Measurements from ENCODE around the gene RPL41.
A peak's percentile ranks its signal among the peaks of the same experiment; 100 is the strongest.

RPL41 gene

DNA sequence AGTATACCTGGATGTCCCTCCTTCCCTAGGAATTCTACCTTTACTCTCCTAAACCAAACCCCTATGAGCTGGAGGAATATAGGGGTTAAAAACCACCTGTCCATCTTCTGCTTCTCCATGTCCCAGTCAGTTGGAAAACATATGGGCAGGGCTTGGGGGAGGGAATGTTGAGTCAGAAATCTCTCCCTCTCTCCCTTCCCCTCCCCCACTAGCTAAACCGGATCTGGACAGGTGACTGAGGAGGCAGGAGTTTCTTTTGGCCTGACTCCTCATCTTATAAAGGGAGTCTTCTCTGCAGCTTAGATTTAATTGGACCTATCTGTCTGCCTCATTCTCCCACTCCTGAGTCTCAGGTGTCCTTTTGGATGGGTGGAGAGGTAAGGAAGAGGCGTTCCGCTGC lies 30.3 kb upstream of the RPL41 start:
- no peak for DNase-seq (ENCODE audit: low spot score)
- Mint-ChIP-seq H3K27ac (no peak overlapping the region), H3K27me3 (ENCODE audit: low read depth) (peaks cover 31% of the 10 kb centered on the region), H3K9me3 (no peaks in the 10 kb centered on the region), H3K36me3 (ENCODE audit: low read depth) (no peaks in the 10 kb centered on the region), H3K4me1 (ENCODE audit: low read depth) (peaks cover 5% of the 10 kb centered on the region), H3K4me3 (no peak overlapping the region)

DNA sequence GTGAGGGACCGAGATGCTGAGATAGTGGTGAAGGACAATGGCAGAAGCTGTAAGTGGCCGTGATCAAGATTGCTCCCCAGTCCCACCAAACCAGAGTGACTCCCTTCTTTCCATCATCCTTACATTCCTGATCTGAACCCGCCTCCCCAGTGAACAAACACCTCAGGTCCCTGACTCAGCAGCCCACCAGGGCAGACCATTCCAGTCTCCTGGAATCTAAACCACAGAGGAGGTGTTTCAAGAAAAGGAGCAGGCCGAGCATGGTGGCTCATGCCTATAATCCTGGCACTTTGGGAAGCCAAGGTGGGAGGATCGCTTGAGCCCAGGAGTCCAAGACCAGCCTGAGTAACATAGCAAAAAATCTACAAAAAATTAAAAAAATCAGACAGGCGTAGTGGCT lies 29.8 kb upstream of the RPL41 start:
- no peak overlapping the region for H3K4me3 Mint-ChIP-seq
- no peaks in the 10 kb centered on the region for H3K36me3 Mint-ChIP-seq (ENCODE audit: low read depth)
- H3K9me3 Mint-ChIP-seq = no peaks in the 10 kb centered on the region
- H3K4me1 Mint-ChIP-seq (ENCODE audit: low read depth) = peaks cover 5% of the 10 kb centered on the region
- no peak for DNase-seq (ENCODE audit: low spot score)
- peaks cover 26% of the 10 kb centered on the region for H3K27me3 Mint-ChIP-seq (ENCODE audit: low read depth)
- no peak overlapping the region for H3K27ac Mint-ChIP-seq

DNA sequence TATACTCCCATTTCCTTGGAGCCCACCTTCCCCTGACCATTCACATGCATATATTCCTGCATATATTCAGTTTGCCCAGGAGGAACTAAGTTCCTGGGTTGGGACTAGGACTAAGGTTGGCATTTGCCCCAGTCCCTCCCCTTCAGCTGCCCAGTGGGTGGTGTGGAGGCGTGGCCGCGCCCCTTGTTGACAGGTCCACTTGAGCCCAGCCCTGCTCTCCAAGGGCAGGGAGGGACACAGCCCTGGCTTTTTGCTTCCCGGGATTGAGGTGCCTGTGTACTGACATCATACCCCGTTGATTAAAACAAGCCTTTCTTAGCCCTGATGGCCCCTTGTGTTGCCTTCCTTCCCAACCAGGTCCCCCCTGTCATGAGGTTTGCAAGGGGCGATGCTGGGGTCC lies 29.2 kb upstream of the RPL41 start:
- Mint-ChIP-seq H3K9me3 (no peaks in the 10 kb centered on the region), H3K27me3 (ENCODE audit: low read depth) (peaks cover 20% of the 10 kb centered on the region), H3K4me1 (ENCODE audit: low read depth) (peaks cover 5% of the 10 kb centered on the region), H3K36me3 (ENCODE audit: low read depth) (no peaks in the 10 kb centered on the region), H3K4me3 (no peak overlapping the region), H3K27ac (no peak overlapping the region)
- DNase-seq (ENCODE audit: low spot score) = no peak

DNA sequence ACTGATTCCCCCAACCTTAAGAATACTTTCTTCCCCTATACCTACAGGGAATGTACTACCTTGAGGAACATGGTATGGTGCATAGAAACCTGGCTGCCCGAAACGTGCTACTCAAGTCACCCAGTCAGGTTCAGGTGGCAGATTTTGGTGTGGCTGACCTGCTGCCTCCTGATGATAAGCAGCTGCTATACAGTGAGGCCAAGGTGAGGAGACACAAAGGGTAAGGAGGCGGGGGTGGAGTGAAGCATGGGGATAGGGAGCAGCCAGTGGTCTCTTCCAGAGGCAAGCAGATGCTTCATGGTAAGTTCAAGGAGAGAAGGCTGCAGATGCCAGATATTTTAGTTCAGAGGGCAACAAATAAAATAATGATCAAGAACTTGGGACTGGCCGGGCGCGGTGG lies 18.7 kb upstream of the RPL41 start:
- Mint-ChIP-seq H3K36me3 (ENCODE audit: low read depth) (no peaks in the 10 kb centered on the region), H3K4me3 (no peak overlapping the region), H3K27me3 (ENCODE audit: low read depth) (peaks cover 26% of the 10 kb centered on the region), H3K4me1 (ENCODE audit: low read depth) (peaks cover 13% of the 10 kb centered on the region), H3K27ac (no peak overlapping the region), H3K9me3 (no peaks in the 10 kb centered on the region)
- no peak for DNase-seq (ENCODE audit: low spot score)

DNA sequence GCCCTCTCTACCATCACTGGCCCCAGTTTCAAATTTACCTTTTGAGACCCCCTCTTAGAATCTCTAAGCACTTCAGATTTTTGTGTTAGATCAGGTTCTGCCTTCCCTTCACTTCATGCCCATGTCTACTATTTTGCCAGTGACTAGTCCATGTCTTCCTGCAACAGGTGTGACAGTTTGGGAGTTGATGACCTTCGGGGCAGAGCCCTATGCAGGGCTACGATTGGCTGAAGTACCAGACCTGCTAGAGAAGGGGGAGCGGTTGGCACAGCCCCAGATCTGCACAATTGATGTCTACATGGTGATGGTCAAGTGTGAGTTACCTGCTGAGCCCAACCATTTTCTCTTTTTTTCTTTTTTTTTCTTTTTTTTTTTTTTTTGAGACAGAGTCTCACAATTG lies 17.8 kb upstream of the RPL41 start:
- H3K27ac Mint-ChIP-seq = no peak overlapping the region
- no peak overlapping the region for H3K4me3 Mint-ChIP-seq

DNA sequence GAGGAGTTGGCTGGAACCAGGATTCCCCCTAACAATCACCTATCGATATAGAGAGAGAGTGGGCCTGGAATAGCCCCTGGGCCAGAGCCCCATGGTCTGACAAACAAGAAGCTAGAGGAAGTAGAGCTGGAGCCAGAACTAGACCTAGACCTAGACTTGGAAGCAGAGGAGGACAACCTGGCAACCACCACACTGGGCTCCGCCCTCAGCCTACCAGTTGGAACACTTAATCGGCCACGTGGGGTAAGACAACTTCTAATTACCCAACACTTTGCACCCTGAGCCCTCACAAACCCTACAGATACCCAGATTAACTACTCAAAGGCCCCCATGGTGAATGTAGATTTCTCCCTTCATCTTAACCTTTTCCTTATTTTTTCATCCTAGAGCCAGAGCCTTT lies 16.6 kb upstream of the RPL41 start:
- Mint-ChIP-seq H3K4me3 (no peak overlapping the region), H3K4me1 (ENCODE audit: low read depth) (peaks cover 26% of the 10 kb centered on the region), H3K27ac (no peak overlapping the region), H3K9me3 (no peaks in the 10 kb centered on the region), H3K36me3 (ENCODE audit: low read depth) (peaks cover 4% of the 10 kb centered on the region), H3K27me3 (ENCODE audit: low read depth) (peaks cover 21% of the 10 kb centered on the region)
- DNase-seq (ENCODE audit: low spot score) = no peak

More for the DNA sequence above, 17.8 kb upstream of the RPL41 start:
- H3K9me3 Mint-ChIP-seq = no peaks in the 10 kb centered on the region
- no peak for DNase-seq (ENCODE audit: low spot score)
- H3K4me1 Mint-ChIP-seq (ENCODE audit: low read depth) = peaks cover 22% of the 10 kb centered on the region
- no peaks in the 10 kb centered on the region for H3K36me3 Mint-ChIP-seq (ENCODE audit: low read depth)
- peaks cover 21% of the 10 kb centered on the region for H3K27me3 Mint-ChIP-seq (ENCODE audit: low read depth)

DNA sequence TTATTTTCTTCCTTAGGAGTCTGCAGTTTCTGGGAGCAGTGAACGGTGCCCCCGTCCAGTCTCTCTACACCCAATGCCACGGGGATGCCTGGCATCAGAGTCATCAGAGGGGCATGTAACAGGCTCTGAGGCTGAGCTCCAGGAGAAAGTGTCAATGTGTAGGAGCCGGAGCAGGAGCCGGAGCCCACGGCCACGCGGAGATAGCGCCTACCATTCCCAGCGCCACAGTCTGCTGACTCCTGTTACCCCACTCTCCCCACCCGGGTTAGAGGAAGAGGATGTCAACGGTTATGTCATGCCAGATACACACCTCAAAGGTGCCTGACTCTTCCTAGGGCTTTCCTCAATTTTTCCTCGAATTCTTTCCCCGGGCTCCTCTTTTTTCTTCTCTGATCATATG lies 15.4 kb upstream of the RPL41 start:
- H3K36me3 Mint-ChIP-seq (ENCODE audit: low read depth) = peaks cover 12% of the 10 kb centered on the region
- no peak overlapping the region for H3K4me3 Mint-ChIP-seq
- peaks cover 33% of the 10 kb centered on the region for H3K4me1 Mint-ChIP-seq (ENCODE audit: low read depth)
- H3K27me3 Mint-ChIP-seq (ENCODE audit: low read depth) = peaks cover 12% of the 10 kb centered on the region
- no peaks in the 10 kb centered on the region for H3K9me3 Mint-ChIP-seq
- H3K27ac Mint-ChIP-seq = peak overlapping the region; percentile 34
- no peak for DNase-seq (ENCODE audit: low spot score)

DNA sequence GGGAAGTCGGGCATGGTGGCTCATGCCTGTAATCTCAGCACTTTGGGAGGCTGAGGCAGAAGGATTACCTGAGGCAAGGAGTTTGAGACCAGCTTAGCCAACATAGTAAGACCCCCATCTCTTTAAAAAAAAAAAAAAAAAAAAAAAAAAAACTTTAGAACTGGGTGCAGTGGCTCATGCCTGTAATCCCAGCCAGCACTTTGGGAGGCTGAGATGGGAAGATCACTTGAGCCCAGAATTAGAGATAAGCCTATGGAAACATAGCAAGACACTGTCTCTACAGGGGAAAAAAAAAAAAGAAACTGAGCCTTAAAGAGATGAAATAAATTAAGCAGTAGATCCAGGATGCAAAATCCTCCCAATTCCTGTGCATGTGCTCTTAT lies 13.8 kb upstream of the RPL41 start:
- H3K36me3 Mint-ChIP-seq (ENCODE audit: low read depth) = peaks cover 26% of the 10 kb centered on the region
- peak overlapping the region; percentile 99 for H3K4me3 Mint-ChIP-seq
- H3K27me3 Mint-ChIP-seq (ENCODE audit: low read depth) = peaks cover 2% of the 10 kb centered on the region
- peak overlapping the region; percentile 93 for H3K27ac Mint-ChIP-seq
- peaks cover 45% of the 10 kb centered on the region for H3K4me1 Mint-ChIP-seq (ENCODE audit: low read depth)
- DNase-seq (ENCODE audit: low spot score) = no peak
- H3K9me3 Mint-ChIP-seq = no peaks in the 10 kb centered on the region

DNA sequence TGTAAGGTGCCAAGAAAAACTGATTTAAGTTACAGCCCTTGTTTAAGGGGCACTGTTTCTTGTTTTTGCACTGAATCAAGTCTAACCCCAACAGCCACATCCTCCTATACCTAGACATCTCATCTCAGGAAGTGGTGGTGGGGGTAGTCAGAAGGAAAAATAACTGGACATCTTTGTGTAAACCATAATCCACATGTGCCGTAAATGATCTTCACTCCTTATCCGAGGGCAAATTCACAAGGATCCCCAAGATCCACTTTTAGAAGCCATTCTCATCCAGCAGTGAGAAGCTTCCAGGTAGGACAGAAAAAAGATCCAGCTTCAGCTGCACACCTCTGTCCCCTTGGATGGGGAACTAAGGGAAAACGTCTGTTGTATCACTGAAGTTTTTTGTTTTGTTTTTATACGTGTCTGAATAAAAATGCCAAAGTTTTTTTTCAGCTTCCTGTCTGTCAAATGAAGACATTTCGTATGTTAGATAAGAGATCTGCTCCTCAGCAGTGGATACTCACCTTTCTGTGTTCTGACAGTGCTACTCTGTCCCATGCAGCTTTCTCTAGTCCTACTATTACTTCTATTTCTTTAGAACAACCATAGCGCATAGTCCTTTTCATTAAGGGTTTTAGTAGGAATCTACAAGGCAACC lies 13.2 kb upstream of the RPL41 start:
- Mint-ChIP-seq H3K36me3 (ENCODE audit: low read depth) (peaks cover 29% of the 10 kb centered on the region), H3K4me1 (ENCODE audit: low read depth) (peaks cover 45% of the 10 kb centered on the region), H3K27ac (peak overlapping the region; percentile 93), H3K27me3 (ENCODE audit: low read depth) (no peaks in the 10 kb centered on the region), H3K9me3 (no peaks in the 10 kb centered on the region), H3K4me3 (peak overlapping the region; percentile 99)
- peak; percentile 20 for DNase-seq (ENCODE audit: low spot score)

DNA sequence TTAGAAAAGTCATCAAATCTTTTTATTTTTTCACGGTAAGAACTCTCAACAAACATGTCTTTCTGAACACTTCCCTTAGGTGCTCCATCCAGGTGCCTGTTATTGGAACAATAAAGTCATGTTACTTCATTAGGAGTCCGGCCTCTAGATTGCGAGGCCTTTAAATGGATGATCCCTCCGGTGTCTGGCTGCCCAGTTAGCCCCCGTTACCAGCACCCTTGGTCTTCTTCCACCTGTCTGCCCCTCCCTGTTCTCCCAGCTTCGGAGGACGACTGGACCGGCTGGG lies 12.7 kb upstream of the RPL41 start:
- Mint-ChIP-seq H3K9me3 (no peaks in the 10 kb centered on the region), H3K27me3 (ENCODE audit: low read depth) (no peaks in the 10 kb centered on the region), H3K27ac (peak overlapping the region; percentile 93), H3K4me3 (peak overlapping the region; percentile 99), H3K4me1 (ENCODE audit: low read depth) (peaks cover 45% of the 10 kb centered on the region), H3K36me3 (ENCODE audit: low read depth) (peaks cover 35% of the 10 kb centered on the region)
- DNase-seq (ENCODE audit: low spot score) = no peak

DNA sequence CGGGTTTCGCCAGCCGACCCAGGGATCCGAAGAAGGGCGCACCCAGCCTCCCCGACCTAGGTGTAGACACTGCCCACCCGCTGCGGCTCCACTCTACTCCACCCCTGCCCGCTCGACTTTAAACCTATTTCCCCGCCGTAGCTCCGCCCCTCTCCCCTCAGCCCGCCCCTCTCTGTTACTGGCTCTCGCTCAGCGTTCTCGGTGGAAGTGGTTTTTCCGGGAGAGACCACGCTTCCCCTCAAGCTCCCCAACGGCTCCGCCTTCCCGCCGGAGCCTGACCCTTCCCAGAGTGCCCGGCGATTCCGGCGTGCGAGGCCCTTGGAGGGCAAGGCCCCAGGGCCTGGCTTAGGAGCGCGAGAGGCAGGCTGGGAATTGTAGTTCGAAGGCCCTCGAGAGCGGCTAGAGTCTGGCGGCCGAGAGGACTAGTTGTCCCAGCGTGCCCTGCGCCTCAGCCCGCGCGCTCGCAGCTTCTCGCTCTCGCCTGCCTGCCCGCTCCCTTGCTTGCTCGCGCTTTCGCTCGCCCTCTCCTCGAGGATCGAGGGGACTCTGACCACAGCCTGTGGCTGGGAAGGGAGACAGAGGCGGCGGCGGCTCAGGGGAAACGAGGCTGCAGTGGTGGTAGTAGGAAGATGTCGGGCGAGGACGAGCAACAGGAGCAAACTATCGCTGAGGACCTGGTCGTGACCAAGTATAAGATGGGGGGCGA lies 12.2 kb upstream of the RPL41 start, which contains the start of gene PA2G4:
TSS of gene PA2G4 (plus strand) at position 451 of the 706 bp plus-strand sequence. CDS start at position 630, 179 bp downstream.
- H3K27me3 Mint-ChIP-seq (ENCODE audit: low read depth) = no peaks in the 10 kb centered on the region
- peak; percentile 98 for DNase-seq (ENCODE audit: low spot score)
- H3K4me1 Mint-ChIP-seq (ENCODE audit: low read depth) = peaks cover 45% of the 10 kb centered on the region

DNA sequence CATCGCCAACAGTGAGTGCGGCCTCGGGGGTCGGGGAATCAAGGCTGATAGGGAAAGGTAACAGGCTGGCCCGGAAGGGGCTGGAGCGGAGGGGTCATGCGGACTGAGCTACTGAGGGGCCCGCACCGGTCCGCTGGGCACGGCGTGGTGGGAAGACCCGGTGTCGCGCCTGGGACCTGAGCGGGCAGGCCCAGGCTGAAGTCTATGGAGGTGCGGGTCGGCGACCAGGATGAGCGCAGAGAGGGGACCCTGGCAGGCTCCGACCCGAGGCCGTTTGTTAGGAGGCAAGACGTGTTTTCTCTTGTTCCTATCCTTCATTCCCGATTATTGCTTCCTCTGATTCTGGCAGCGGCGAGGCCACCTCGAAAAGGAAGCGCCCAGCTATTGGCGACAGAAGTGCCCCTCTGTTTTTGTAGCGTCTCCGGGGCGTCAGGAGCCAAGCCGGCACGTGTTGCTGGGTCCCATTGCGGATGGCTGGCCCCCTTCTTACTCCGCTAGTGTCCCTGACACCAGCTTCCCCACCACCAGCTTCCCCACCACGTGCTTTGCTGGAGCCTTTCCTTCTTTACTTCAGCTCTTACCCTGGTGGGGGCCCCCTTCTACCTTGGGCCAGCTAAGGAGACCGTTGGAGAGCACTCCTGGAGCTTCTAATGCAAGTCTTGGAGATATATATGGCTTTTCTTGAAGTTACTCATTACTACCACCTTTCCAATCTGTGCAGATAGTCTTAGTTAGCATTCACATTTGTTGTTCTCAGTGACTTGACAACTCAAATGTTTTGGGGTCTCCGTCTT lies 11.4 kb upstream of the RPL41 start:
- Mint-ChIP-seq H3K9me3 (no peaks in the 10 kb centered on the region), H3K4me3 (peak overlapping the region; percentile 99), H3K36me3 (ENCODE audit: low read depth) (peaks cover 43% of the 10 kb centered on the region), H3K27me3 (ENCODE audit: low read depth) (no peaks in the 10 kb centered on the region), H3K4me1 (ENCODE audit: low read depth) (peaks cover 42% of the 10 kb centered on the region), H3K27ac (peak overlapping the region; percentile 93)
- no peak for DNase-seq (ENCODE audit: low spot score)

More for the DNA sequence above, 12.2 kb upstream of the RPL41 start, which contains the start of gene PA2G4:
- peak within 1 kb of the TSS; percentile 93 for H3K27ac Mint-ChIP-seq
- H3K36me3 Mint-ChIP-seq (ENCODE audit: low read depth) = peaks cover 37% of the 10 kb centered on the region
- peak within 1 kb of the TSS; percentile 99 for H3K4me3 Mint-ChIP-seq
- no peaks in the 10 kb centered on the region for H3K9me3 Mint-ChIP-seq

DNA sequence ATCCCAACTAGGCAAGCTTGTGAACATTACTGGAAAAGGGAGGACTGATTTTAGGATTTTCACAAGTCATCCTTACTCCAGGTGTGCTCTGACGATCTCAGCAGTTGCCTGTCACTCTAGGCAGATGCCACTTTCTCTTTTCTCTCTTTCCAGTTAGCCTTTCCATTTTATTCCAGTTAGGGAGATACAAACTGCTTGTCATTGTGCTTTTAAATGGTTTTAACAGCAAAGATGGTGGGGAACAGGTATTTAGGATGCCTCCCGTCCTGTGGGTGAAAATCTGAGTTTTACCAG lies 10.9 kb upstream of the RPL41 start:
- Mint-ChIP-seq H3K4me3 (peak overlapping the region; percentile 99), H3K4me1 (ENCODE audit: low read depth) (peaks cover 41% of the 10 kb centered on the region), H3K27me3 (ENCODE audit: low read depth) (no peaks in the 10 kb centered on the region), H3K36me3 (ENCODE audit: low read depth) (peaks cover 48% of the 10 kb centered on the region), H3K27ac (peak overlapping the region; percentile 93), H3K9me3 (no peaks in the 10 kb centered on the region)
- DNase-seq (ENCODE audit: low spot score) = no peak

DNA sequence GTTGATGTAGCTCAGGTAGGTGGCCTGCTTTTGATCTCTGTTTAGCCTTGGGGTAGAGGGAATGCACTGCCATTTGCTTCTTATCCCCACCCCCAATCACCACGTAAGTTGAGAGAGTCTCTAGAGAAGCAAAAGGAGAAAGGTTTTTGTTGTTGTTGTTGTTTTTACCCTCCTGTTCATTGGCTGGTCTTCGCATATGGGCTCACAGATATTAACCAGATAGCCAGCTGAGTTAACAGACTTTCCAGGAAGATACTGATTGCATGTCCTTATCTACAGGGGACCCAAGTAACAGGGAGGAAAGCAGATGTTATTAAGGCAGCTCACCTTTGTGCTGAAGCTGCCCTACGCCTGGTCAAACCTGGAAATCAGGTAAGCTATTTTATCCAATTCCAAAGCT lies 9.2 kb upstream of the RPL41 start:
- no peak for DNase-seq (ENCODE audit: low spot score)
- Mint-ChIP-seq H3K27me3 (ENCODE audit: low read depth) (no peaks in the 10 kb centered on the region), H3K4me1 (ENCODE audit: low read depth) (peaks cover 38% of the 10 kb centered on the region), H3K36me3 (ENCODE audit: low read depth) (peaks cover 63% of the 10 kb centered on the region), H3K27ac (peak overlapping the region; percentile 59), H3K4me3 (peak overlapping the region; percentile 58), H3K9me3 (no peaks in the 10 kb centered on the region)
